HG03442 (cell line): ENCODE results near the gene ZNF492.
"Not testable (repeated sequence)": the region's sequence is repeated elsewhere in the genome, so short reads cannot be mapped to it uniquely, and the experiment has no call there.

ENCODE experiments used
- ATAC-seq: cut with Tn5 transposase; IDR thresholded peaks from one replicate; pipeline ENCODE4 v1.9.1; 2021; ENCODE audit warnings: mild to moderate bottlenecking, moderate library complexity; ENCODE audit not compliant: unreplicated experiment

Gene ZNF492

GRCh38 chr19:22617181-22617580 lies 16.9 kb upstream of the ZNF492 start:
- ATAC-seq, result not testable (repeated sequence)

DNA sequence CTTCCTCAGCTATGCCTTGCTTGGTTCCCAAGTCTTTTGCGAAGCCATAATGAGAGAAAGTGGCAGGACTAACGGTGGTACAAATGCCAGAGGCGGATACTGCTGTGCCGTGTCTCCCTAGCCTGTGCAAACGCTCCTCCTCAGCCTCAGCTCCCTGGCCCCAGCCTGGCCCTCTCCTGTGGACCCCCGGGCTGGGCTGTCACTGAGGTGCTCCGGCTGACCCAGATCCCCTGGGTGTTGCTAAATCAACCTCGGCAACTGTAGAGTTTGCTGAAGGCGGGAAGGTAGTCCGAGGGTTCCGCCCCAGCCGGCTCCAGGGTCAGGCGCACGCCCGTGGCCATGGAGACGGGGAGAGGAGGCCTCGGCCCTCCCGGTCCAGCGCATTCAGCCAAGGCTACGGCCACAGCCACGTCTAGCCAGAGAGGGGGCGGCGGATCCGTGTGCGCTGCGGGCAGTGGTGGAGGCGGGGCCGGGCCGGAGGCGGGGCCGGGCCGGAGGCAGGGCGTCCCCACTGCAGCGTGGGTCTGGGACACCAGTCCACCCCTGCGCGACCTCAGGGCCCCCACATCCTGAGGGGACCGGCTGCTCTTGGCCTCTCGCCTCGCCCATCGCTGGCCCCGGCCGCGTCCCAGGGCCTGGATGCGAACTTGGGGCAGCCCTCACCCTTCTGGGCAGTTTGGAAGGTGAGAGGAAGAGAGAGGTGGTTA lies 16.4 kb upstream of the ZNF492 start:
- ATAC-seq, result no peak

GRCh38 chr19:22619371-22619770 lies 14.8 kb upstream of the ZNF492 start:
- ATAC-seq, result no peak

DNA sequence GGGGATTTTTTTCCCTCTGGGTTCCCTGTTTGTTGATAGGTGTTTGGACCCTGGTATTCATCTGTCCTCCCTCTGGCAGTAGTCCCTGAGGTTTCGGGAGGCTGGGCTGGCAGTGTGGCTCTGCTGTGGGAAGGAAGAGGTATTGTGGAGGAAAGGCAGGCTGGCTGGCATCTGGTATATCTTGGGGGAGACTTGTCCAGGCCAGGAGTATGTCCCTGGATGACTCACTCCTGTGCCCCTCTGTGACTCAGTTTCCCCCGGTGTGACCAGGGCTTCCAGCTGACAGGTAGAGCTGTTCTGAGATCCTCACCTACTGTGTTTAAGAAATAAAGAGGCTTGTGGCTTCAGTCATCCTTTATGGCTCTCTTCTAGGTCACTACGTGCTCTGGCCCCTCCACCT lies 14.2 kb upstream of the ZNF492 start:
- ATAC-seq, result no peak

- ATAC-seq, result no peak
These were observed 13.7 kb upstream of the ZNF492 start for GRCh38 chr19:22620401-22620800.

- ATAC-seq, result no peak
These were observed 13.2 kb upstream of the ZNF492 start for GRCh38 chr19:22620912-22621311.

GRCh38 chr19:22622020-22622419 lies 12.1 kb upstream of the ZNF492 start:
- no peak for ATAC-seq

DNA sequence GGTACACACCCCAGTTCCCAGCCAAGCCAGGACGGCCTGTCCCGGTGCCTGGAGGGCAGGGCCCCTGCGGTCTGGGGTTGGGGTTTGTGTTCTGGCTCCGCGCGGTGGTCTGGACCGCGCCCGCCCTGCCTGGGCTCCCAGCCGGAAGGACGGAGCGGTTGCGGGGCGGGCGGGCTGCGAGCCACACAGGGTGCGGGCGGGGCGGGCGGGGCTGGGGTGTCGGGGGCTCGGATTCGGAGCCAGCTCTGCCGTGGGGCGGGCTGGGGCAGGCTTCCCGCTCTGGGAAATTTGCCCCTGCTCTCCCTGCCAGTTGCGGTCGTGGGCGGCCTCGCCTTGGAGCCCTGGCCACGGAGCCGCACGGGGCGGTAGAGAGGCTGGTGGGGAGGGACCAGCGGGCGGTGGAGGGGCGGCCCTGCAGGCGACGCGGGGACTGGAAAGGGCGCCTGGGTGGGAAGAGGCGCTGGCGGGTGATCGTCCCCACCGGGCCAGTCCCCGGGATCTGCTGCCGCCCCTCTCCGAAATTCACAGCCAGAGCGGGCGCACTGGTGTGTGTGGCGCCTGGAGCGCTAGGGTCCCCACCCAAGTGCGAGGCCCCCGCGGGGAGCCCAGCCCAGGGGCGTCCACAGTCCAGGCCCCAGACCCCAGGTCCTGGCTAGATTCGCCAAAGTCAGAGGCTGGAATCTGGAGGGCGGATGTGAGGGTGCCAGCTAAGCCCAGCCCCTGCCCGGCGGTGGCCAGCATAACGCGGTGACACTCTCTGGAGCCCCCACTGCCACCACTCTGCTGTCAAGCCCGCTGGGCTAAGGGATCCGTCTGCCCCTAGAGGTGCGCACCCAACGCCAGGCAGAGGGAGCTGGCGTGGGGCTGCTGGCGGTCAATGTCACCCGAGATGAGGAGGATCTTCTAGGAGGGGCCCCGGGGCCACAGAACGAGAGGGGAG lies 11.0 kb upstream of the ZNF492 start:
- ATAC-seq, result no peak

- no peak for ATAC-seq
These were observed 10.3 kb upstream of the ZNF492 start for GRCh38 chr19:22623841-22624221.

- ATAC-seq, result no peak
These were observed 8.7 kb upstream of the ZNF492 start for GRCh38 chr19:22625266-22626035.

- no peak for ATAC-seq
These were observed 6.6 kb upstream of the ZNF492 start for GRCh38 chr19:22627526-22627925.

GRCh38 chr19:22628401-22628800 lies 5.7 kb upstream of the ZNF492 start:
- no peak for ATAC-seq

GRCh38 chr19:22634450-22634827 lies 315 bp downstream of the ZNF492 start:
- no peak for ATAC-seq

GRCh38 chr19:22685493-22685892 lies 51.4 kb downstream of the ZNF492 start:
- not testable (repeated sequence) for ATAC-seq

DNA sequence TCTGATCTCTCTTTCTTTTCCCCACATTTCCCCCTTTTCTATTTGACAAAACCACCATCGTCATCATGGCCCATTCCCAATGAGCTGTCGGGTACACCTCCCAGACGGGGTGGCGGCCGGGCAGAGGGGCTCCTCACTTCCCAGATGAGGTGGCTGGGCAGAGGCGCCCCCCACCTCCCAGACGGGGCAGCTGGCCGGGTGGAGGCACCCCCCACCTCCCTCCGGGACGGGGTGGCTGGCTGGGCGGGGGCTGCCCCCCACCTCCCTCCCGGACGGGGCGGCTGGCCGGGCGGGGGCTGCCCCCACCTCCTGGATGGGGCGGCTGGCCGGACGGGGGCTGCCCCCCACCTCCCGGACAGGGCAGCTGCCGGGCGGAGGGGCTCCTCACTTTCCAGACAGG lies 68.5 kb downstream of the ZNF492 start:
- not testable (repeated sequence) for ATAC-seq

GRCh38 chr19:22703096-22703495 lies 69.0 kb downstream of the ZNF492 start:
- not testable (repeated sequence) for ATAC-seq

- no peak for ATAC-seq
These were observed 74.9 kb downstream of the ZNF492 start for GRCh38 chr19:22708983-22709382.
